ENCODE data around the gene ASXL2.
"Not testable (repeated sequence)": the region's sequence is repeated elsewhere in the genome, so short reads cannot be mapped to it uniquely, and the experiment has no call there.

Gene ASXL2

DNA sequence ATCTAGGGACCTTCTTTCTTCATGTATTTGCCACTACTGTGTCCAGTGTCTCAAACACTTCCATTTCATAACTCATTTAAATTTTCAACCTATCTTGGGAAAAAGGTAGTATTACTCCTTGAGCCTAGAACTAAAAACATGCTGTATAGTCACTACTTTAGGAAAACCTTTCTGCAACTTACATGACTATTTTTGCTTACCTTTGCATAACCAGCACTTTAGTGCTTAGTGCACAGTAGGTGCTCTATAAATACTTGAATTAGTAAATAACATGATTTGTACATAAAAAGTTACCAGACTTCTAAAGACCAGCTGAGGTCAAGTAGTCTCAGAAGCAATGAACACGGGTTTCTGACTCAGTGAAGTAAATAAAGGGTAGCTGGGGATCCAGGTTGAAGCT is 142.5 kb downstream of the ASXL2 start:
- DNase-seq (ENCODE audit: low spot score), result no peak

DNA sequence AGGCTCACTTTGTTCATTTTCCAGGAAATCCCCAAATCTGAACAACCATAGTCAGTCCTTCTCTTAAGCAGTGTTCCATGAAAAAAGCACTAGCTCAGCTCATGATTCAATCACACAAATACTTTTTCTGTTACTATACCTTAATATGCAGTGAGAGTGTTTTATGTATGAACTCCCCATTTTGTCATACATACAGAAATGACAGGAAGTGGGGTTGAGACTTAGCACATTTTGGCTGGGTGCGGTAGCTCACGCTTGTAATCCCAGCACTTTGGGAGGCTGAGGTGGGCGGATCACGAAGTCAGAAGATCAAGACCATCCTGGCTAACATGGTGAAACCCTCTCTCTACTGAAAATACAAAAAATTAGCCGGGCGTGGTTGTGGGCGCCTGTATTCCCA is 149.7 kb downstream of the ASXL2 start:
- no peak for DNase-seq (ENCODE audit: low spot score)

DNA sequence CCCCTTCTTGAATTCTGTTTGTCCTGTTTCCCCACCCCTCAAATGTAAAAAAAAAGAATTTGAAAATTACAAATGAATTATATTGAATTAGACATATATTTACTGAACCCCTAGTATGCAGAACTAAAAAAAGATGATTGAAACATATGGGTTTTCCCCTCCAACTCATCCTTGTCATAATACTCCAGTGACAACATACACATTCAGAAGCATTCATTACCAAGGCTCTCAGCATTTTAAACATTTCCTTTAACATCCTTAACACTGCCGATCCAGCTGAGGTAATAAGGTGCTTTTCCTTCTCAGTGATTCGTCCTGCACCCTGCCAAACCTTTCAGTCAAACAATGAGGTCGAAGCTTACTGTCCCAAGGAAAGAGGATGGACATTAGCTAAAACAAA is 151.8 kb downstream of the ASXL2 start:
- no peak for DNase-seq (ENCODE audit: low spot score)

DNA sequence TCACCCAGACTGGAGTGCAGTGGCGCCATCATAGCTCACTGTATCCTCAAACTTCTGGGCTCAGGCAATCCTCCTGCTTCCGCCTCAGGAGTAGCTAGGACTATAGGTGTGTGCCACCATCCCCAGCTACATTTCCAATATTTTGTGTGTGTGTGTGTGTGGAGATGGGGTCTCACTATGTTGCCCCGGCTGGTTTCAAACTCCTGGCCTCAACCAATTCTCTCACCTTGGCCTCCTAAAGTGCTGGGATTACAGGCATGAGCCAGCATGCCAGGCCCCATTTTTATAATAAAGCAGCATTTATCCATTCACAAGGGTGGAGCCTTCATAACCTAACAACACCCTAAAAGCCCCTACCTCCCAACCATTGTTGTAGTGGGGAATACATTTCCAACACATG is 152.4 kb downstream of the ASXL2 start:
- DNase-seq (ENCODE audit: low spot score), result no peak

DNA sequence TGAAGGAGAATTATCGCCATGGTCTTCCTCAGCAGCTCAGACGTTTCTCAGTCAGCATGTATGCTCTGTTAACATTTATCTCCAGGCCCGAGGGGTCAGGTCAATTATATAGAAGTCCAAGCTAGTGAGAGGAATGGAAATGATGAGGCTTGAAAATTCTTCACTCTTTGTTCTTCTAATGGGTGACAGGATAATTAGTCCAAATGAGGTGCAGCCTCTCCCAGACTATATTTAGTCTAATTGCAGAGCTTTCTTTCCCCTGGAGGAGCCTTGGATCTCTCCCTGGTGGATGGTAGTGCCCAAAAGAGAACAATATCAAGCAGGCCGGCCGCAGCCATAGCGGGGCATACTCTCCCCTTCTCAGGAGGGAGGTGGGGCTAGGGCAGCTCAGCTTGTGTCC is 153.5 kb downstream of the ASXL2 start:
- DNase-seq (ENCODE audit: low spot score), result no peak

DNA sequence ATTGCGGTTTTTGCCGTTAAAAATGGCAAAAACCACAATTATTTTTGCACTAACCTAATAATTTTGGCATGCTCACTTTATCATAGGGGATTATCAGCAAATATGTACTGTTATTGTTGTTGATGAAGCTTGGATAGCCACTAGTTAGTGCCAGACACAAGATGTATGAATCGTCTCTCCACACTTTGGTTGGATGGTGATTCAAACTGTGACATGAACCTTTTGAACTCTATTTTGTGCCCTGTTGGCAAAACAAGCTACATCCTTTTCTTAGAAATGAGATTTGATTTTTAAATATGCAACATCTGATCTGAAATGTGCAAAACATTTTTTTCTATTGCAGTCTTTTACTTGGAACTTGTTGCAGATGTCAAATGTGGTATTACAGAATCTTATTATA is 156.1 kb downstream of the ASXL2 start:
- DNase-seq (ENCODE audit: low spot score), result no peak

DNA sequence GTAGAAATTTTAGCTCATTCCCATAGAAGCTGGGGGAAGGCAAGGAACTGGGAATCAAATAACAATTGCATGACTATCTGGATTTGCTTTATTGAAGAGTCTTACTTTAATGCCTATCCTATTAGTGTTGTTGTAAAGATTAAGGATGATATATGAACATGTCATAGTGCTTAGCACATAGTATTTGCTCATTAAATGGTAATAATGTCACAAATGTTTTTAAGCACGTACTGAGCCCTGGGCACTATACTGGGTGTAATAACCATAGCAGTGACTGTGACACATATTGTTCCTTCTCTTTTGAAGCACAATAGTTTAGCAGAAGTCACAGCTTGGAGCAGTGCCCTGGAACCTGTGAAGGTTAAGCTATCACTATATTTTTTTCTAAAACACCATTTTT is 157.7 kb downstream of the ASXL2 start:
- no peak for DNase-seq (ENCODE audit: low spot score)

DNA sequence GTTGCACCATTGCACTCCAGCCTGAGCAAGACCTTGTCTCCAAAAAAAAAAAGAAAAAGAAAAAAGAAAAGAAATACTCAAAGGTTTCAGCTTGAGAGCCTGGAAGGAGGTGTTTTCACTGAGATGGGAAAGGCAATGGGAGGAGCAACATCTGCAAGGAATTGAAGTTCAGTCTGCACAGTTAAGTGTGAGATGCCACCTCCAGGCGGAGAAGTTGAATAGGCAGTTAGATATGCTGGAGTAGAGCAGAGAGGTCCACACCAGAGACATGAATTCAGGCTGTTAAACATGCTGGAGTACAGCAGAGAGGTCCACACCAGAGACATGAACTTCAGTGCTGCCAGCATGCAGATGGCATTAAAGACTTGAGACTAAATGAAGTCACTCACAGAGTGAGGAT is 163.5 kb downstream of the ASXL2 start:
- DNase-seq (ENCODE audit: low spot score), result no peak

- no peak for DNase-seq (ENCODE audit: low spot score)
Observed at GRCh38 chr2:25712455-25712854, 165.8 kb downstream of the ASXL2 start.

DNA sequence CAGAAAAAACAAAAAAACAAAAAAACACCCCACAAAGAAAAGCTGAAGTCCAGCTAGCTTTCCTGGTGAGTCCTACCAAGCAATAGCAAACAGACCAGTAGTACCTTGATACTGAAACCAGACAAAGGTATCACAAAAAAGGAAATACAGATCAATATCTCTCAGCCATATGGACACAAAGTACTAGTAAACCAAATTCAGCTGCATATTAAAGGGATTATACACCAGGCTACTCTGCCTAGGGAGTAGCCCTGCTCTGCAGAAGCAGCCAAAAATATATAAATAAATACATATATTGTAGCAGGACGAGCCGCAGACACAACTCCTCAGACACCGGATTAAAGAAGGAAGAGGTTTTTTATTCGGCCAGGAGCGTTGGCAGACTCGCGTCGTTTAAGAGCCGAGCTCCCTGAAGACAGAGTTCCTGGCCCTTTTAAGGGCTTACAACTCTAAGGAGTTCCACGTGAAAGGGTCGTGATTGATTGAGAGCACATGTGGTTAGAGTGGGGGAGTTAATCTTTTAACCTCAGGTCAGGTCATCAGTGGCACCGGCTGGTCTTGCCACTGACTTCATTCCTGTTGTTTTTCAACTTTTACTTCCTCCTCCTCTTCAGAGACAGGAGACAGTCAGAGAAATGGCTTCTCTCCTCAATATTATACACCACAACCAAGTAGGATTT is 166.5 kb downstream of the ASXL2 start:
- DNase-seq (ENCODE audit: low spot score), result peak; percentile 37

DNA sequence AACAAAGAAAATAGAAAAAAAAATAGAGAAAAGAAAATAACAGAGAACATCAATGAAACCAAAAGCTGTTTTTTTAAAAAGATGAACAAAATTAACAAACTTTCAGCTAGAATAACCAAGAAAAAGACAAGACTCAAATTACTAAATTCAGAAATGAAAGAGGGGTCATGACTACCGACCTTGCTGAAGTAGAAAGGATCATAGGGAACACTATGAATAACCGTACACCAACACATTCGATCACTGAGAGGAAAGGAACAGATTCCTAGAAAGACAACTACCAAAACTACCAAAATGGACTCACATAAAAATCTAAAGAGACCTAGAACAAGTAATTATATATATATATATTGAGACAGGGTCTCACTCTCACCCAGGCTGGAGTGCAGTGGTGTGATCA is 167.5 kb downstream of the ASXL2 start:
- no peak for DNase-seq (ENCODE audit: low spot score)

- DNase-seq (ENCODE audit: low spot score), result no peak
Observed at GRCh38 chr2:25709349-25709748, 168.9 kb downstream of the ASXL2 start.

DNA sequence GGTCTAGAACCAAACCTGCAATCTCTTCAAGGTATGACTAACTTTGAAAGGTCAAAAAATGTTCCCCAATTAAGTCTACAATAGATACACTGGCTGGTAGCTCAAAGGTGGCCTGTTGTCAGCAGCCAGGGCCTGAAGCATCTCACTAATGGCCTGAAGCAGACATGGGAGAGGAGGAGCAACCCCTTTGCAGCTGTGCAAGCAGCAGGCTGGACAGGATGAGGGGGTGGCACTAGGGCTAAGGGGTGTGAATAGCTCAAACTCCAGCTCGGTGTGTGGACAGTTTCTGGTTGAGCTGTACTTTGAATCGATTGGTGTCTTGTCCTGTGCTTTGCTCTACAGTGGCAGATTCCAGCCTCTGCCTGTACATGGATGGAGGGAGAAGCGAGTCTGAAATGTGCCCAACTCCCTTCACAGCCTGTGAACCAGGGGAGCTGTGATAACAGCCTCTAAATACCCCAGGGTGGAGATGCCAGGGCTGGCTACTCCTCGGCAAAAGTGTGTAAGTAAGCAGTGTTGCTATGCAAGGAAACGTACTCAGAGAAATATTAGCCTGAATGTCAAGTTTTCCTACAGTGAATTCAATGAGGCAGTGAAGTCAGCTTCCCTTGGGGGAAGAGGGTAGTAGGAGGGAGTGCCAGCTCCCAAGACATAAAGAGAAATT is 170.2 kb downstream of the ASXL2 start:
- DNase-seq (ENCODE audit: low spot score), result no peak

GRCh38 chr2:25705575-25705974 is 172.7 kb downstream of the ASXL2 start:
- DNase-seq (ENCODE audit: low spot score), result not testable (repeated sequence)

GRCh38 chr2:25701801-25702200 is 176.5 kb downstream of the ASXL2 start:
- no peak for DNase-seq (ENCODE audit: low spot score)

- peak; percentile 39 for DNase-seq (ENCODE audit: low spot score)
Observed at GRCh38 chr2:25700221-25700660, 178.0 kb downstream of the ASXL2 start.

GRCh38 chr2:25699216-25699615 is 179.1 kb downstream of the ASXL2 start:
- no peak for DNase-seq (ENCODE audit: low spot score)

DNA sequence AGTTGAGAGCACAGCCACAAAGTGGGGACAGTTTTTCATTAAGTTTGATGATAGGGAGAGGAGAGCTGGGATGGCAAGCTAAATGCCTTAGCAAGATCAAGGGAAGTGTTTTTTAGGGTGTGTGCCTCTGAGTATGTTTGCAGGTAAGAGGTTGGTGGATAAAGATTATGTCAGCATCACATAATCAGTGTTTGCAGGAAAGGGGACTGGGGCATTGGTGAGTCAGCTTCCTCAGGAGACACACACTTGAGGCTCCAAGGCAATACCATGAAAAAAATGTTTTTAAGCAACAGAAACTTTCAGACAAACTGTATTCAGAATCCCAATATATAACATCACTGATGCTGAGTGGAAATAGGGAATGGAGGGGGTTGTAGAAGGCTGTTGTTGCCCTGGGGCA is 179.5 kb downstream of the ASXL2 start:
- DNase-seq (ENCODE audit: low spot score), result no peak

DNA sequence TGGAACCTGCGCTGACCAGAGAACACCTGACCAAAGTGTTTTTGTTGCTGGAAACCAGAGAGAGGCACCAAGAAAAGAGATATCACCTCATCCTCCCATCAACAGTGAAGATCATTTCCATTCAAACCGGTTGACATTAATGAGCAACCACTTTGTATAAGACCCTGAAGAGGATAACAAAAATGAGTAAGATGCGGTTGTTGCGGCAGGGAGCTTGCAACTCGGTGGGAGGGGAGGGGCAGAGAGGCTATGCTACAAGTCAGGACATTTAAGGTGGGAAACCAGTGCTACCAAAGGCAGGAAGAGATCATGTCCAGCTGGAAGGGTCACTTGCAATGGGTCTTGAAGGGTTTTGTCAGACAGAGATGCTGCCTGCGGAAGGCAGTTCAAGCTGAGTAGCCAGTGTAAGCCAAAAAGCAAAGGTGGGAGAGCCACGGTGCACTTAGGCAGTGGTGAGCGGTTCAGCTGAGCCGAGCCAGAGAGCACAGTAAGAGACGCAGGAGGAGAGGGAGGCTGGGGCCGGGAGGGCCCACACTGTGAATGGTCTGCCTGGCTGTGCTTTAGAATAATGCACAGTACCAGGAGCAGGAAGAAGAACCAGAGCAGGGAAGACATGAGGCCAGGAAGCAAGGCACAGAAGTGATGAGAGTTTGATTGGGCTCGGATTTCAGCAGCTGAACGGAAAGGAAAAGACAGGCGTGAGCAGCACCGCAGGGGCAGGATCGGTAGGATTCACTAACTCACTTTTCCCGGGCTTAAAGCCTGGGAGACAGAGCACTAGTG is 180.5 kb downstream of the ASXL2 start:
- DNase-seq (ENCODE audit: low spot score), result no peak

GRCh38 chr2:25692737-25693445 is 185.4 kb downstream of the ASXL2 start:
- DNase-seq (ENCODE audit: low spot score), result no peak

DNA sequence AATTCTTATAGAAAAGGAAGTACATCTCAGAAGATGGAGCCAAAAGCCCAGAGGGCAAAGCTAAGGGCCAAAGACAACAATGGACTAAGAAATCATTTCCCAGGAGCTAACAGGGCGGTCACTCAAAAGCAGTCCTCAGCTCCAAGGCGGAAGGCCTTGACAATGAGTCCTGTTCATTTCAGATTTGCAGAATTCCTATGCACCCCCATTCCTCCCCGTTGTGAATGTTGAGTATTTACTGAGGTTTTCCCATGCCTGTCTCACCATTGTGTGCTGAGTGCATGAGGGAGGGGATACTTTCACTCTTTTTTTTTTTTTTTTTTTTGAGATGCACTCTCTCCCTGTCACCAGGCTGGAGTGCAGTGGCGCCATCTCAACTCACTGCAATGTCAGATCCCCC is 186.1 kb downstream of the ASXL2 start:
- DNase-seq (ENCODE audit: low spot score), result no peak

GRCh38 chr2:25690058-25690457 is 188.2 kb downstream of the ASXL2 start:
- no peak for DNase-seq (ENCODE audit: low spot score)

DNA sequence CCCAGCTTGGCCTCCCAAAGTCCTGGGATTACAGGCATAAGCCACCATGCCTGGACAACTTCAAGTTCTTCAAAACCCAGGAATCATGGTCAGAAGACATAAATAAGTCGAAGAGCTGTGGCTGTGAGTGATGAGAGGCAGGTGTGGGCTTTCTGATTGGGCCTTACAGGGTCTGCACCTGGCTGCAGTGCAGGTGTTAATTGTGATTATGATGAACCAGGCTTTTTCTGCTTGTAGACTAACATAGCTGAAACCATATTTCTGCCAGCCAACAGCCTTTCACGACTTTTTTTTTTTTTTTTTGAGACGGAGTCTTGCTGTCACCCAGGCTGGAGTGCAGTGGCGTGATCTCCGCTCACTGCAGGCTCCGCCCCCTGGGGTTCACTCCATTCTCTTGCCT is 190.1 kb downstream of the ASXL2 start:
- no peak for DNase-seq (ENCODE audit: low spot score)

Measured in pons (tissue), 1 donor.